ENCODE measurements around the gene GANC. TPM values are rescaled to one million over a fixed set of nuclear protein-coding genes. Genes with fewer than 3 reads are reported as not detected.
"Not testable (repeated sequence)": the region's sequence is repeated elsewhere in the genome, so short reads cannot be mapped to it uniquely, and the experiment has no call there.

Gene GANC
- total RNA-seq, 1 experiment from 2014 or later: 24.0 TPM

DNA sequence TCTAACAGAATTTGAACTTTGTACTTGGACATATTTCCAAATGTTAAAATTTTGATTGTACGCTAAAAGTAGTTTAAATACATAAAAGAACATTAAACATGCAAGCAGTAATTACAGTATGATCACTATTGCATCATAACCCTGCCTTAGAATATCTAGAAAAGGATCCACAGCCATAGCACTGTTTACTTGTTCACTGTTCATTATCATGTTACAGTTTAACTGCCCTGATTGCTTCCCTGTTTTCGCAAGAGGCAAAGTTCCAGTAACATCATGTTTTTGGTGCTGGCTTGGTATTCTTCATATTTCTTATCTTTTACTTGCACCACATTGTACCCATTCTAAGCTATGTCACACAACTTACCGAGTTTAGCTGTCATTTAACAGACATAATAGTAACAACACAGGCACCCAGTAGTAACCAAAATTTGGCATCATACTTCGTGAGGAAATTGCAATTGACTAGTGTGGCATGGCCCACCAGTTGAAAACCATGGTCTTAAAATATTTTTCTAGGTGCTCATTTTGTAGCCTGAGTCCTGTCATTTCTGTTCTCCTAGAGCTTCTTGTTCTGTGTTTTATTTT is 13.5 kb downstream of the GANC start:
- TF ChIP-seq, protein P1, sequence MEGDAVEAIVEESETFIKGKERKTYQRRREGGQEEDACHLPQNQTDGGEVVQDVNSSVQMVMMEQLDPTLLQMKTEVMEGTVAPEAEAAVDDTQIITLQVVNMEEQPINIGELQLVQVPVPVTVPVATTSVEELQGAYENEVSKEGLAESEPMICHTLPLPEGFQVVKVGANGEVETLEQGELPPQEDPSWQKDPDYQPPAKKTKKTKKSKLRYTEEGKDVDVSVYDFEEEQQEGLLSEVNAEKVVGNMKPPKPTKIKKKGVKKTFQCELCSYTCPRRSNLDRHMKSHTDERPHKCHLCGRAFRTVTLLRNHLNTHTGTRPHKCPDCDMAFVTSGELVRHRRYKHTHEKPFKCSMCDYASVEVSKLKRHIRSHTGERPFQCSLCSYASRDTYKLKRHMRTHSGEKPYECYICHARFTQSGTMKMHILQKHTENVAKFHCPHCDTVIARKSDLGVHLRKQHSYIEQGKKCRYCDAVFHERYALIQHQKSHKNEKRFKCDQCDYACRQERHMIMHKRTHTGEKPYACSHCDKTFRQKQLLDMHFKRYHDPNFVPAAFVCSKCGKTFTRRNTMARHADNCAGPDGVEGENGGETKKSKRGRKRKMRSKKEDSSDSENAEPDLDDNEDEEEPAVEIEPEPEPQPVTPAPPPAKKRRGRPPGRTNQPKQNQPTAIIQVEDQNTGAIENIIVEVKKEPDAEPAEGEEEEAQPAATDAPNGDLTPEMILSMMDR (IDR thresholded peaks at IDR 0.05; ENCODE audit: unreplicated experiment): no peak
- CTCF ChIA-PET: interaction anchor here (1.3 kb wide), 1 partner anchor 9 kb away, joined by 4 read pairs; no protein-coding TSS in a partner anchor

DNA sequence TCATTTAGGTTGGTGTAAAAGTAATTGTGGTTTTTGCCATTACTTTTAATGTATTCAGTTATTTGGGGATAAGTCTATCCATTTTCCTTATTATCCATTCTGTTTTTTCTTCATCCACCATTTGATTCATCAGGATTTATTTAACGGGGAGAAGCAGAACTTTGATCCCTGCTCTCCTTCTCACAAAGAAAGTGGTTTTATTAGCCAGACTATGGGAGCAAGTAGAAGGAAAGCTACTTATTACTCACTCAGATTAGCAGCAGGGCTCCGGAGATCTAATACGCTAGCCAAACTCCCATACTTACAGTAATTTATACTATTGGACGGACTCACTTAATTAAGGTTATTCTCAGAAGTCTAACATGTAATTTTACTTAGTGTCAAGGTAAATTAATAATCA is 14.9 kb downstream of the GANC start:
- Mint-ChIP-seq H3K4me1 (ENCODE audit: insufficient read depth, unreplicated experiment) (peaks cover 11% of the 10 kb centered on the region), H3K9me3 (ENCODE audit: unreplicated experiment) (no peaks in the 10 kb centered on the region), H3K4me3 (ENCODE audit: unreplicated experiment) (no peak overlapping the region), H3K36me3 (ENCODE audit: insufficient read depth, unreplicated experiment) (peaks cover 34% of the 10 kb centered on the region), H3K27me3 (ENCODE audit: insufficient read depth, unreplicated experiment) (no peaks in the 10 kb centered on the region), H3K27ac (ENCODE audit: low read depth, unreplicated experiment) (no peak overlapping the region)
- TF ChIP-seq, protein P1 (IDR thresholded peaks at IDR 0.05; ENCODE audit: unreplicated experiment): no peak
- ChIA-PET POLR2A (interaction anchor here (1.3 to 1.4 kb wide), 2 partner anchors 13 to 15 kb away, joined by 4 to 5 read pairs; partner anchors contain the start of genes GANC and TMEM87A), CTCF (no interaction called here)
- BruUV-seq (replicated peaks): no TSS peak
- DNase-seq (ENCODE audit: unreplicated experiment): no peak
- intact Hi-C loops (cut with micrococcal nuclease): no loop called here

More for the DNA sequence above, 13.5 kb downstream of the GANC start:
- no peak overlapping the region for H3K27ac Mint-ChIP-seq (ENCODE audit: low read depth, unreplicated experiment)
- no peaks in the 10 kb centered on the region for H3K9me3 Mint-ChIP-seq (ENCODE audit: unreplicated experiment)
- intact Hi-C loops (cut with micrococcal nuclease): no loop called here
- H3K36me3 Mint-ChIP-seq (ENCODE audit: insufficient read depth, unreplicated experiment): peaks cover 20% of the 10 kb centered on the region
- no peaks in the 10 kb centered on the region for H3K27me3 Mint-ChIP-seq (ENCODE audit: insufficient read depth, unreplicated experiment)
- no peak overlapping the region for H3K4me3 Mint-ChIP-seq (ENCODE audit: unreplicated experiment)
- POLR2A ChIA-PET: interaction anchor here (1.3 to 3.9 kb wide), 3 partner anchors 12 to 13 kb away, joined by 4 to 39 read pairs (median 5); partner anchors contain the start of genes GANC and TMEM87A
- peaks cover 11% of the 10 kb centered on the region for H3K4me1 Mint-ChIP-seq (ENCODE audit: insufficient read depth, unreplicated experiment)
- BruUV-seq (replicated peaks): no TSS peak
- peak; percentile 46 for DNase-seq (ENCODE audit: unreplicated experiment)

DNA sequence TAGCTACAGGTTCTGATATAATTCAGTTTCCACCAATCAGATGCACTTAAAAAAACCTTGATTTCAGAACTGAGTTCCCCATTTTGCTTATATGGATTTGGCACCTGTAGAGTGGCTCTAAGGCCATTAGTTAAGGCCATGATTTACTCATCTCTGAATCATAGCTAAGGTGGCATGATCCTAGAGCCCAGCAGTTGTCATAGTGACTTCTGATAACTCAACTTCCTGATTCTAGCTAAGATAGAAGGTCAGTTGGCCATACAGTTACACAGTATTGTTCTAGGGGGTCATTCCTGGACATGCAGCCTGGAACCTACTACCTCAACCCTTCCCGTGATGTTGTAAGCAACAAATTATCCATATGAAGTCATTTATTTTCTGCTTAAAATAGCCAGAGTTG is 16.2 kb downstream of the GANC start:
- intact Hi-C loops (cut with micrococcal nuclease): no loop called here
- Mint-ChIP-seq H3K36me3 (ENCODE audit: insufficient read depth, unreplicated experiment) (peaks cover 42% of the 10 kb centered on the region), H3K4me3 (ENCODE audit: unreplicated experiment) (no peak overlapping the region), H3K27me3 (ENCODE audit: insufficient read depth, unreplicated experiment) (no peaks in the 10 kb centered on the region), H3K9me3 (ENCODE audit: unreplicated experiment) (no peaks in the 10 kb centered on the region), H3K27ac (ENCODE audit: low read depth, unreplicated experiment) (no peak overlapping the region), H3K4me1 (ENCODE audit: insufficient read depth, unreplicated experiment) (peaks cover 11% of the 10 kb centered on the region)
- BruUV-seq (replicated peaks): no TSS peak
- no peak for DNase-seq (ENCODE audit: unreplicated experiment)
- POLR2A ChIA-PET: interaction anchor here (0.6 to 1.8 kb wide), 2 partner anchors 16 to 807 kb away, joined by 3 to 7 read pairs; partner anchors contain the start of genes GANC and TMEM87A
- CTCF ChIA-PET: no interaction called here
- TF ChIP-seq, protein P1 (IDR thresholded peaks at IDR 0.05; ENCODE audit: unreplicated experiment): no peak

DNA sequence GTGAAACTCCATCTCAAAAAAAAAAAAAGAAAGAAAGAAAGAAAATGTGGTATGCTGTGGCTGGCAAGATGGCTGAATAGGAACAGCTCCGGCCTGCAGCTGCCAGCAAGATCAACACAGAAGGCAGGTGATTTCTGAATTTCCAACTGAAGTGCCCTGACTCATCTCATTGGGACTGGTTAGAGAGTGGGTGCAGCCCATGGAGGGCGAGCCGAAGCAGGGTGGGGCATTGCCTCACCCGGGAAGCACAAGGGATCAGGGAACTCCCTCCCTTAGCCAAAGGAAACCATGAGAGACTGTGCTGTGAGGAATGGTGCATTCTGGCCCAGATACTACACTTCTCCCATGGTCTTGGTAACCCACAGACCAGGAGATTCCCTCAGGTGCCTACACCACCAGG is 28.0 kb downstream of the GANC start:
- POLR2A ChIA-PET; H3K4me1 Mint-ChIP-seq (ENCODE audit: insufficient read depth, unreplicated experiment); CTCF ChIA-PET; H3K4me3 Mint-ChIP-seq (ENCODE audit: unreplicated experiment); H3K27me3 Mint-ChIP-seq (ENCODE audit: insufficient read depth, unreplicated experiment); intact Hi-C loops (cut with micrococcal nuclease); H3K27ac Mint-ChIP-seq (ENCODE audit: low read depth, unreplicated experiment); BruUV-seq (replicated peaks): not testable (repeated sequence)
- Mint-ChIP-seq H3K36me3 (ENCODE audit: insufficient read depth, unreplicated experiment) (peaks cover 23% of the 10 kb centered on the region), H3K9me3 (ENCODE audit: unreplicated experiment) (peaks cover 21% of the 10 kb centered on the region)
- peak; percentile 7 for DNase-seq (ENCODE audit: unreplicated experiment)

All from MCF 10A (cell line).